ENCODE data around the gene GAS1. TPM values are rescaled to one million over a fixed set of nuclear protein-coding genes. Genes with fewer than 3 reads are reported as not detected.

Gene GAS1
- total RNA-seq, 2 experiments from 2014 or later, result 0.59 to 0.69 TPM

DNA sequence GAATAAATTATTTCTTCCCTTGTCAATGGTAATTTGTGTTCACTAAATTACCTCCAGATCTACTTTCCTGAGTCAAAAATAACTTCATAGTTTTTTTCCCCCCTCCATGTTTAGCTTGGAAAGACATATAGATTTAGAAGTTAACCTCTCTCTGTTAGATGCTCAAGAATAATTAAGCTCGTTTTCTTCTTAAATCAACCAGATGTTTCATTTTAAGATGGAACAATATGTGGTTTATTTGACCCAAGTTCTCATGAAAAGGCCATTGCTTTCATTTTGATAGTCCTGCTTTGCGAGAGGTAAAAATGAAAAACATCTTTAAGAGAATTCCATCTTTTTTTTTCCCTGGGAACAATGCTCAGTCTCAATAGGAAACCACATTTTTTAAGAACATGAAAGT is 27.7 kb upstream of the GAS1 start:
- H3K4me3 Mint-ChIP-seq, result no peak overlapping the region
- no peaks in the 10 kb centered on the region for H3K36me3 ChIP-seq (ENCODE audit: insufficient read depth, low read length)
- DNase-seq (no peak), ATAC-seq (ENCODE audit: poor library complexity) (no peak)
- H3K4me1 Mint-ChIP-seq (ENCODE audit: low read depth), result no peaks in the 10 kb centered on the region
- no peaks in the 10 kb centered on the region for H3K9me3 Mint-ChIP-seq
- no peak overlapping the region for H3K4me3 ChIP-seq (ENCODE audit: low read length)
- H3K27me3 Mint-ChIP-seq, result peaks cover 58% of the 10 kb centered on the region
- H3K27ac Mint-ChIP-seq, result no peak overlapping the region
- ChIA-PET CTCF (no interaction called here), POLR2A (no interaction called here)
- TF ChIP-seq, protein P1, sequence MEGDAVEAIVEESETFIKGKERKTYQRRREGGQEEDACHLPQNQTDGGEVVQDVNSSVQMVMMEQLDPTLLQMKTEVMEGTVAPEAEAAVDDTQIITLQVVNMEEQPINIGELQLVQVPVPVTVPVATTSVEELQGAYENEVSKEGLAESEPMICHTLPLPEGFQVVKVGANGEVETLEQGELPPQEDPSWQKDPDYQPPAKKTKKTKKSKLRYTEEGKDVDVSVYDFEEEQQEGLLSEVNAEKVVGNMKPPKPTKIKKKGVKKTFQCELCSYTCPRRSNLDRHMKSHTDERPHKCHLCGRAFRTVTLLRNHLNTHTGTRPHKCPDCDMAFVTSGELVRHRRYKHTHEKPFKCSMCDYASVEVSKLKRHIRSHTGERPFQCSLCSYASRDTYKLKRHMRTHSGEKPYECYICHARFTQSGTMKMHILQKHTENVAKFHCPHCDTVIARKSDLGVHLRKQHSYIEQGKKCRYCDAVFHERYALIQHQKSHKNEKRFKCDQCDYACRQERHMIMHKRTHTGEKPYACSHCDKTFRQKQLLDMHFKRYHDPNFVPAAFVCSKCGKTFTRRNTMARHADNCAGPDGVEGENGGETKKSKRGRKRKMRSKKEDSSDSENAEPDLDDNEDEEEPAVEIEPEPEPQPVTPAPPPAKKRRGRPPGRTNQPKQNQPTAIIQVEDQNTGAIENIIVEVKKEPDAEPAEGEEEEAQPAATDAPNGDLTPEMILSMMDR (IDR thresholded peaks at IDR 0.05), result no peak
- H3K36me3 Mint-ChIP-seq (ENCODE audit: low read depth), result no peaks in the 10 kb centered on the region
- peaks cover 7 to 24% of the 10 kb centered on the region in 2 experiments for H3K27me3 ChIP-seq (ENCODE audit: control insufficient read depth in 1 of 2, insufficient read depth in 2 of 2, low read length in 2 of 2)
- intact Hi-C loops (cut with DNase I, micrococcal nuclease), result no loop called here
- no peaks in the 10 kb centered on the region for H3K4me1 ChIP-seq (ENCODE audit: insufficient read depth, low read length)
- H3K27ac ChIP-seq (ENCODE audit: low read depth in 1 of 2, low read length in 2 of 2), result no peak overlapping the region
- no peaks in the 10 kb centered on the region for H3K9me3 ChIP-seq (ENCODE audit: control insufficient read depth in 1 of 2, insufficient read depth in 1 of 2, low read length in 2 of 2)

DNA sequence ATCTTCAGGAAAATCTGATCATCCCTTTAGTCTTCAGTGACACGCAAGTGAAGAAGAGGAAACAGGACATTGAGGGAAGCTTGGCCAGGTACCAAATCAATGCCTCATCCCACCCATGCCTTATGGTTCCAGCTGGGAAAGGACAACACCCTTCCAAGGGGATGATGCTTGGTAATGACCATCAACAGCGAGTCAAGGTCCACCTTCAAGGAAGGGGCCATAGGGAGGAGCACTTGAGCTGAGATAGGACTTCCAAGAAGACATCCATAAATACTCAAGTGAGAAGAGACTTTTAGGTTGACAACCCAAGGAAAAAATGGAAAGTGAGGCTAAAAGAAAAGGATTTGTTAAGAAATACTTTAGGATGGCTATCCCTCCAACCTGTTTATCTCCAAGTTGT is 27.1 kb upstream of the GAS1 start:
- intact Hi-C loops (cut with DNase I, micrococcal nuclease), result no loop called here
- no peak overlapping the region for H3K27ac ChIP-seq (ENCODE audit: low read depth in 1 of 2, low read length in 2 of 2)
- ATAC-seq (ENCODE audit: poor library complexity), result no peak
- no peak for DNase-seq
- ChIA-PET POLR2A (no interaction called here), CTCF (no interaction called here)
- no peaks in the 10 kb centered on the region for H3K4me1 Mint-ChIP-seq (ENCODE audit: low read depth)
- H3K27me3 ChIP-seq (ENCODE audit: control insufficient read depth in 1 of 2, insufficient read depth in 2 of 2, low read length in 2 of 2), result peaks cover 7 to 24% of the 10 kb centered on the region in 2 experiments
- H3K27ac Mint-ChIP-seq, result no peak overlapping the region
- H3K4me3 ChIP-seq (ENCODE audit: low read length), result no peak overlapping the region
- TF ChIP-seq, protein P1 (IDR thresholded peaks at IDR 0.05), result no peak
- no peak overlapping the region for H3K4me3 Mint-ChIP-seq
- H3K4me1 ChIP-seq (ENCODE audit: insufficient read depth, low read length), result no peaks in the 10 kb centered on the region
- no peaks in the 10 kb centered on the region for H3K36me3 ChIP-seq (ENCODE audit: insufficient read depth, low read length)
- no peaks in the 10 kb centered on the region for H3K9me3 Mint-ChIP-seq
- peaks cover 59% of the 10 kb centered on the region for H3K27me3 Mint-ChIP-seq
- no peaks in the 10 kb centered on the region for H3K9me3 ChIP-seq (ENCODE audit: control insufficient read depth in 1 of 2, insufficient read depth in 1 of 2, low read length in 2 of 2)
- no peaks in the 10 kb centered on the region for H3K36me3 Mint-ChIP-seq (ENCODE audit: low read depth)

DNA sequence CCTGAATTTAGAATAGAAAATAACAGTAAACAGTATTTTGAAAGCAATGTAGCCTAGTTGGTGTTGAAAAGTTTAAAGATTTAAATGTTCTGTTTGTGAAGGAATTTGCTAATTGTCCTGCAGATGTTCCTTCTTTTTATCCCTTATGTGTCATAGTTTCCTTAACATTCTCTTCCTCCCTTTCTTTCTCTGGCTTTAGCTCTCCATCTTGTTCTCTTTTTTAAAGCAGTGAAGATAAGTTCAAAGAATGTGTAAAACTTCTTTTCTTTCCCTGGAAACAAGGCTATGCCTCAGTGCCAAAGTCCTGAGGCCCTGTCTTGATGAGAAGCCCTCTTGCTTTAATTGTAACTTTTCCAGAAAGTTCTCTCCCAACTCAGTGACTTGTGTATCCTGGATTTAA is 24.4 kb upstream of the GAS1 start:
- Mint-ChIP-seq H3K9me3 (no peaks in the 10 kb centered on the region), H3K4me3 (no peak overlapping the region), H3K36me3 (ENCODE audit: low read depth) (no peaks in the 10 kb centered on the region), H3K27ac (no peak overlapping the region), H3K4me1 (ENCODE audit: low read depth) (no peaks in the 10 kb centered on the region), H3K27me3 (peaks cover 59% of the 10 kb centered on the region)
- ChIA-PET CTCF (no interaction called here), POLR2A (no interaction called here)
- TF ChIP-seq, protein P1 (IDR thresholded peaks at IDR 0.05), result no peak
- no peaks in the 10 kb centered on the region for H3K36me3 ChIP-seq (ENCODE audit: insufficient read depth, low read length)
- H3K9me3 ChIP-seq (ENCODE audit: control insufficient read depth in 1 of 2, insufficient read depth in 1 of 2, low read length in 2 of 2), result no peaks in the 10 kb centered on the region
- H3K27ac ChIP-seq (ENCODE audit: low read depth in 1 of 2, low read length in 2 of 2), result no peak overlapping the region
- intact Hi-C loops (cut with DNase I, micrococcal nuclease), result no loop called here
- H3K27me3 ChIP-seq (ENCODE audit: control insufficient read depth in 1 of 2, insufficient read depth in 2 of 2, low read length in 2 of 2), result peaks cover 7 to 14% of the 10 kb centered on the region in 2 experiments
- H3K4me3 ChIP-seq (ENCODE audit: low read length), result no peak overlapping the region
- DNase-seq (no peak), ATAC-seq (ENCODE audit: poor library complexity) (no peak)
- no peaks in the 10 kb centered on the region for H3K4me1 ChIP-seq (ENCODE audit: insufficient read depth, low read length)
